HK-2 (cell line): ENCODE data around the gene SBF2.

Experiments
- DNase-seq: peaks from one replicate; pipeline ENCODE4 v3.0.0-alpha.2; 2018; ENCODE audit not compliant: unreplicated experiment

Gene SBF2

DNA sequence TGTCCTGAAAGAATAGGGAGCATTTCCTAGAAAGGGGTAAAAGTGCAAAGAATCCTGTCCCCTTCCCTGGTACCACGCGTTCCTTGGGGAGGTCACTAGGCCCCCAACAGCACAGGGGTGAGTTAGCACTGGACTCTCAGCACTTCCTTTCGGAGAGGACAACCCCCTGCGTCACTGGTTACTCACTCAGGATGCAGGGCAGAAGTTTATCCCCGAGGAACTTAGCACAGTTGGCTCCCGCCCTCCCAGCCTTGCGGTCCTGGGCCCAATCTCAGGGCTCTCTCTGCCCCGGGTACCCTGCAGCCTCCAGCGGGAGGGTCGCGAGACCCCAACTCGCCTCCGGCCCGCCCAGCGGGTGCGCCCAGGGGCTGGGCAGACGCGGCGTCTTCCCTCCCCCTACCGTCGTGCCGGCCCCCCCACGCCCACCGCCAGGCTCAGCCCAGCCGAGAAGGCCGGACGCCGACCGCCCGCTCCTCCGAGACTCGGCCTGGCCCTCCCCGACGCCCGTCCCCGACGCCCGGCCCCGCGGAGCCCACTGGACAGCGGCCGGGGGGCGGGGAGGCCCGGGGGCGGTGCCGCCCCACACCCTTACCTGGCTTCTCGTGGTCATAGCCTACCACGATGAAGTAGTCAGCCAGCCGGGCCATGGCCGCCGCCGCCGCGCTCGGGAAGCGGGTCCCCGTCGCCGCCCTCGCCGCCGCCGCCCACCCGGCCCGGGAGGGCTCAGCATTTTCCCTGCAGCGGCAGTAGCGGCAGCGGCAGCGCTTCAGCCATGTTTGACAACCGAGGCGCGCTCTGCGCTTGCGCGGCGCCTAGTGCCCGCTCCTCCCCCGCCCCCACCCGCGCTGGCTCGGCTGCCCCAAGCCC, at the start of gene SBF2:
Gene SBF2, minus strand, starts transcription at position 797 of the 867 bp plus-strand sequence. Its CDS starts 150 bp downstream, at position 647.
- peak; percentile 71 for DNase-seq

DNA sequence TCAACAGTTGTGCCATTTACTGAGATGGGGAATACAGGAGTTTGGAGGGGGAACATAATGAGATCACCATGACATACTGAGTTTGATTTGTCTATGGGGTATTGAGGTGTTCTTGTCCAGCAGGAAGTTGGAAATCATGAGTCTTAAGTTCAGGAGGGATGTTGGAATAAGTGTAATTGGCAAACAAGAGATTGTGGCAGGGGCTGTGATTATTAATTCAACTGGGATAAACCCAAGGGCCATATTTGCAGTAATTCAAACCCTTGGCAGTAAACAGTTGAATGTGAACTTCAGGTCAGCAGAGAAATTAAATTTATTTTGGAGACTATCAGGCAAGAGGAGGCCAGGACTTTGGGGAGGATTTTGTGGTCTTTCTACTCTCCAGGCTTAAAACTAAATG, 44.3 kb upstream of the SBF2 start:
- no peak for DNase-seq

DNA sequence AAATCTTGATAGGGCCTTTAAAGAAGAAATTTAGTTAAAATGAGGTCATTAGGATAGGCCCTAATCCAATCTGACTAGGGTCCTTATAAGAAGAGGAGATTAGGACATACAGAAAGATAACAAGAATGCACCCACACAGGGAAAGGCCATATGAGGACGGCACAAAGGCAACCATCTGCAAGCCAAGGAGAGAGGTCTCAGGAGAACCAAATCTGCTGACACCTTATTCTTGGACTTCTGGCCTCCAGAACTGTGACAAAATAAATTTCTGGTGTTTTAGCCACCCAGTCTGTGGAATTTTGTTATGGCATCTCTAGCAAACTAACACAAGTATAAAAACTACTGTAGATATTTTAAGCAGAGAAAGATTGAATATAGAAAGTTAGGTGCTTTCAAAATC, 39.5 kb upstream of the SBF2 start:
- DNase-seq, result no peak

DNA sequence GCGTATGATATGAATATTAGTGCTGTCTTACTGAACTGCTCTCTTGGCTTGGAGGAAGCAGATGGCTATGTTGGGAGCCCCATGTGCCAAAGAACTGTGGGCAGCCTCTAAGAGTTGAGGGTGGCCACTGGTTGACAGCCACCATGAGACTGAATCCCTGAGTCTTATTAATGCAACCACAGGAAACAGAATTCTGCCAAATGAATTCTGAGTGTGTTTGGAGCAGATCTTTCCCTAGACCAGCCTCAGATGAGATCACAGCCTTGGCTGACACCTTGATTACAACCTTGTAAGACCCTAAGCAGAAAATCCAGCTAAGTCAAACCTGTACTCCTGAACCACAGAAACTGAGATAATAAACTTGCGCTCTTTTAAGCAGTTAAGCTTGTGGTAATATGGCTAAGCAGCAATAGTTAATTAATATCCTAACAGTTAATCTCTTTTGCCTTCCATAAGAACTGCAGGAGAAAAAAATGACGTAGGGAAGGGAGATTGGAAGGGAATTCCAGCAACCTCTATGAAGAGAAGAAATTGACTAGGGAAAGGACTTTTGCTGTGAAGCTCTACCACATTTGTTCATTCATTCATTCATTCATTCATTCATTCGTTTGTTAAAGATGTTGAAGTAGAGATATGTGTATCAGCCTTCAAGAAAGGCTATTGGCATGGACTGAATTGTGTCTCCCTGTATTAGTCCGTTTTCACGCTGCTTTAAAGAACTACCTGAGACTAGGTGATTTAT, 37.7 kb upstream of the SBF2 start:
- no peak for DNase-seq

DNA sequence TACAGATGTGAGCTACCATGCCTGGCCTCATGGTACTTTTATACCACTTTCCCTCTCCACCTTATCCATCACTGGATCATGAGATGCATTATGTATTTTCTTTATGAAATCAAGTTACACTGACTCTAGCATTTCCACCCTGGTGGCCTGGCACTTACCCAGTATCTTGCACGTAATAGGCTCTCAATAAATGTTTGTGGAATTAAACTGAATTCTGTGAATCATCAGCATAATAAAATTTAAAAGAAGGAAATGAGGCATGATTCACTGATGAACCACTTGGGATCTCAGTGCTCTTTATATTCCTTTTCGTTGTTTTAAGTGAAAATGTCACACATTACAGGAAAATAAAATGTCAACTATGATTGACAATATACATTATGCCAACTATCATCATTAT, 35.9 kb upstream of the SBF2 start:
- DNase-seq, result no peak

DNA sequence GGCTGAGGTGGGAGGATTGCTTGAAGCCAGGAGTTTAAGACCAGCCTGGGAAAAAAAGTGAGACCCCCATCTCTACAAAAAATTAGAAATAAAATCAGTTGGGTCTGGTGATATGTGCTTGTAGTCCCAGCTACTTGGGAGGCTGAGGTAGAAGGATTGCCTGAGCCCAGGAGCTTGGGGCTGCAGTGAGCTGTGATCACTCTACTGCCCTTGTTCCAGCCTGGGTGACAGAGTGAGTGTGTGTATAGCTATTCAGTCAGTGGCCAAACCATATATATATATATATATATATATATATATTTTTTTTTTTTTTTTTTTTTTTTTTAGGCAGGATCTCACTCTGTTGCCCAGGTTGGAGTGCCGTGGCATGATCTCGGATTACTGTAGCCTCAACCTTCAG, 35.3 kb upstream of the SBF2 start:
- DNase-seq, result no peak

DNA sequence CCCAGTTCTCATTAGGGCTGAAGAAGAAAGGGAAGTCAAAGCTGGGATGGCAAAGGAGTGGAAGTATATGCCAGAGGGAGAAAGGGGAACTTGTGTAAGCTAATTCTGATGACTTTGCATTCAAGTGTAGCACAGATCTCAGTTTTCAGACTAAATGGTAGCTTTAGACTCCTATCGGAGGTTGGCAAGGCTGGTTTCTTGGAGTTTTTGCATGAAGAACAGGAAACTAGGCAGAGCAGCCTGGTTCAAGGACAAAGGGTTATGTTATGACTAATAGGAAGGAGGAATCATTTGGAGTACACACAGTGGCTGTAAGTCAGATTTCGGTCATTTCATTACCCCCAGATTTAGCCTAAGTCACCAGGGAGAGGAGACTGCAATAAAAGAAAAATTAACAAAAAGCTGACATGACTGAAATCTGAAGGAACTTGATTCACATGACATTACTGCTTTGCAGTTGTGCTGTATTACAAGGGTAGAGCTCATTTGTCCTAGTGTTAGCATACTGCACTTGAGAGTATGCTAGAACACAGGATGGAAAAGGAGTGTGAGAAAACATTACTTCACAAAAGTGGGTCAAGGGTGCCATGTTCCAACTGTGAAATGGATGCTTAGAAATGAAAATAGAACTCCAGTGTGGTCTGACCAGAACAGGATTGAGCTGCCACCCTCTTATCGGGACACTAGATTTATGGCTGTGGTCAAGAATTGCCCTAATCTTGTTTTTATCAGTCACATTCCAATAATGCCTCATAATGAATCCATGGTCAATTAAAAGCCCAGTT, 34.5 kb upstream of the SBF2 start:
- DNase-seq, result no peak

DNA sequence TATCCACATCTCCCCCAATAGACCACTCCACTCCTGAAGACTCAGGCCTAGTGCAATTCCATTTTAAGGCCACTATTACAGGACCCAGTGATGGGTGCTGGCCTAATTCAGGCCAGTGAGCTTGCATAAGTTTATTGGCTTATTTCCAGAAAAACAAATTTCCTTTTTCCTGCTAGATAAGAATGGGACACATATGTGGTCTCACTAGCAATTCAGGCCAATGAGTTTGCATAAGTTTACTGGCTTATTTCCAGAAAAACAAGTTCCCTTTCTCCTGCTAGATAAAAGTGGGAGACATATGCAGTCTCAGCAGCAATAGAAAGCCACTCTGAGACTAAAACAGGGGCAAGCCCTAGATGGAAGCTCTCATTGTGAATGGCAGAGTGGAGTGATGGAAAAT, 33.2 kb upstream of the SBF2 start:
- DNase-seq, result no peak

DNA sequence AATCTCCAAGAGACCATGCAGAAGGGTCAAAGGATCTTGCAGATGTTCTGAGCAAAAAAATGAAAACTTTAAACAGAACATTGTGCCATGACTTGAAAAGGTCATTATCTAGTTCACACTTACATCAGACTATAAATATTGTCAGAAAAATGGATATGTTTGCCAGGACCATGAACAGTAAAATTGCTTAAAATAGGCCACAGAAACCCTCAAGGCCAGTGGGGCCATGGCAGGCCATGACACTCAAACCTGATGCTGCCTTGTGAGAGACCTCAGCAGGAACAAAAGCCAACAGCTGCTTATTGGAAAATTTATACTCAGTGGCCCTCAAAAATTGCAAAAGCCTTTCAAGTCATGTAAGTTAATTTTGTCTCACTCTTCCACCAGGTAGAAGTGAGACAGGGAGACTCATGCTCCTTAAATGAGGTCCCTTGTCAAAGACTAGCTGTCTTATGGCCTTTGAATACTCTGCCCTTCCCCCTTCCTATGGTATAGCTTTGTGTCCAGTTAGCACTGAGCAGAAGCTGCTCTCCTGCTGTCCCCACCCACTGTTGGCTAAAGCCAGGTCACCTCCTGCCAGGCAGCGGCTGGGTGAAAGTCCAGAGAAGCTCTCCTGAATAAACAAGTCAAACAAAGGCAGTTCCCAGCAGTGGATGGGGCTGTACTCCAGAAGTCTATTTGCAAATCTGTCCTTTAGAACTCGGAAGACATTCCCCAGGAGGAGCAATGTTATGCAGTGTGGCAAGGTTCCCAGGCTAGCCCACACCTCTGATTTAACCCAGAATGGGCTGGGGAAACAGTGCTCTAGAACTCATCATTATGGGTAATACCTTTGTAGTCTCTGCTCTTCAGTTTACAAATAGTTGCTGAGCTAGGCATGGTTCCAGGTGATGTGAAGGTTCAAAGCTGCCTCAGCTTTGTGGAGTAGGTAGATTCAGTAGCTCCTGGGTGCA, 32.3 kb upstream of the SBF2 start:
- DNase-seq, result no peak

DNA sequence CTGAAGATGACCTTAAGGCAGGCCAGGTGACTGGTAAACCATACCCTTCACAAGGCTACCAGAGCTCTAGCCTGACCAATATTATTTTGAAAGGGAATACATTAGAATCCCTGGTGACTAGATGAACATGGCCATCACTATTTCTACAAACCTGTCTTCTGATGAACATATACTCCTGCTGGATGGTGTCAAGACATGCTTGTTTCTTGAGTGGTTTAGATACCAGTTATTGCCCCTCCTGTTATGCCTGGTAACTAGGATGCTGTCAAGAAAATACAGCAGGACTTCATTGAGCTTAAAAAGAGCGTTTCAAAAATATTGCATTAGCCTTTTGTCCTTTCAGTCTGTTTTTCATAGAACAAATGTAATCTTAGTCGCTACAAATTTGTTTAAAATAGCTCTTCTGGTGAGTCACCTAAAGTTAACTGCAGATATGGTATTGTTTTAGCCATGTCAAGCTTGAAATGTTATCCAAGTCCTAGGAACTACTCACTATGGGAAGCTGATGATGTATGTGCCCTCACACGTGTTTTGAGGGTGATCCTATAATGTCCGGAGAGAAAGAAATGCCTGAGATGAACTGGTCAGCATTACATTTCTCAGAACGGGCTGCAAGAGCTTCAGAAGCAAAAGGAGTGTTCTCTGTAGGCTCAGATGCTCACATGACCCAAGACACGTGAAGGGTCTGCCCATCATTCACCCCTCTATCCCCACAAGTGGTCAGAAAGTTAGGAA, 31.4 kb upstream of the SBF2 start:
- no peak for DNase-seq

DNA sequence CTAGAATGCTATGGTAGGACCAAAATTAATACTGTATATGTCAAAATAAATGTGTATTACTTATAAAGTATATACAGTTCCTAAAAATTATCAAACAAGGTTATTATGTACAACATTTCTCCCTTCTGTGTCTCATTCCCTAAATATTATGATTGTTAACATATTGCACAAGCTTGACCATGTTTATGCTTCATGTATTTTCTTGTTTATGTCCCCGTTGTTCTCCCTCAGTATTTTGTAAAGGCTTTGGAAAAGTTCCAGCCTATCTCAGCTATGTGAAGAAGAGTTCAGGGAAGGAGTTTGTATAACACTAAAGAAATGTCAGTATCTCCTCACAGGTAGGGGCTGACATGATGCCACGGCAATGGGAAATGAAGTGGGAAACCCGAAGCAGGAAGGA, 30.5 kb upstream of the SBF2 start:
- no peak for DNase-seq

DNA sequence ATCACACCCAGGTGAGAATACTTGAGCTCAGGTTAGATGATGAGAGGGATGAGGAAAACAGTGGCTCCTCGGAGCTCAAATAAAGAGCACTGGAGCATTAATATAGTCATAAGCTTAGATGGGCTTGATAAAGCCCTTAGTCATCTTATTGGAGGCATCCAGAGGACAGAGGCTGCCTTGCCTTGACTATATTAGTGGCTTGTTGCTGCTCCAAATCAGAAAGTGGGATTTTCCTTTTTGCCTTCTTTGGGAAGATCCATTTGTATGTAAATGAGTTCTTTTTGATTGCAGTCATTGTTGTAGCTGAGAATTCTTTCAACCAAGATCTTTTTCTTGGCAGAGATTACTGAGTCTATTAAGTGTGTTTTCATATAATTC, 29.8 kb upstream of the SBF2 start:
- DNase-seq, result no peak

DNA sequence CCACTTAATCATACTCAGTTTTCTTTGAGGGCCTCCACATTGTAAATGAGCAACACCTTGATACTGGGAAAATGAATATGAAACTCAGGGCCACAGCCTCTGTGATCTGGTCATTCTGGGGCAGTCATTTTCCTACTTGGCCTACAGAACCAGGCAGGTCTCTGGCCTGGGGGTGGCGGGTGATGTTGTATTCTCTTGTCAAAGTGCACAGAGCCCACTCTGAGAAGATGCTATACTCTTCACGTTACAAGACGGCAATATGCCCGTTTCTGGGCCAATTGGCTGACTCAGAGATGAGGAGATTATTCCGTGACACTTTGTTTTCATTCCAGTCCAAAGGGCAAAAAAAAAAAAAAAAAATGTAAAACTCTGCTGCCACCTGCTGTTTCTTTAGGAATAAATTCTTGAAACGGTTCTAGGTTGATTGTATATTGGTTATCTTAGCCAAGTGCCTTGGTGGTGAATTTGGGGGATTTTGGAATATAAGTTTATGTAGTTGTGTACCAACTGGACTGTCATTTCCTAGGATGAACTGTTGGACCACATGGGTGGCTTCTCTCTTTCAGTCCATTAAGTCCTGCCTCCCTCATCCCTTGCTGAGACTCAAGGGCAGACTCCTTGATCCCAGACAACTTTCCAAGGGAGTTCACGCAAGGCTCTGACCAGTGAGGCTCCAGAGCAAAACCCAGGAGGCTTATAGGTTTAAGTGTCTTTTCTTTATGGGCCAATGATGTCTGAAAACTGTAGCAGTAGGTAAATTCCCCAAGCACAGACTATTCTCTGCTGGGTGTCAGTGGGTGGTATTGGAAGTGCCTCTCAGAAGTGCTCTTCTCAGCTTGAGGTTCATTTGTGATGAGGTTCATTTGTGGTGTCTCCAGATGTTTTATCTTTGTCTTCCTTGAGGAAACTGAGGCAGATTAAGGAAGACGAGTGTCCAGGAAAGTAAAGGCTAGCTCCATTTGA, 29.1 kb upstream of the SBF2 start:
- no peak for DNase-seq

DNA sequence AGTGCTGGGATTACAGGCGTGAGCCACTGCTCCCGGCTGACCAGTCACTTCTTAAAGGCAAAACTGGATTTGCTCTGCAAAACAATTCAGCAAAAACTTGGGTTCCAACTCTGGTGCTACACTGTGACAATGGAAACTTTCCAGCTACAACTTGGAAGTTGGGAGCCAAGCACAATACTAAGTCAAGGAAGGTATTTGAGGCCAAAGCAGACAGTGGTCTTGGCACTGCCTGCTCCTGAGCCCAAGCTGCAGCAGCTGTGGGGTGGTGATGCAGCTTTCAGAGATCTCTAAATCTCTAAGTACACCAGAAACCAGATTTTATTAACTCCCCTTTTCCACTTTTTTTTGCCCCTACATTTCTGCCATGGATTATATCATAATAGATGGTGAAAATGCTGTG, 28.4 kb upstream of the SBF2 start:
- DNase-seq, result no peak

DNA sequence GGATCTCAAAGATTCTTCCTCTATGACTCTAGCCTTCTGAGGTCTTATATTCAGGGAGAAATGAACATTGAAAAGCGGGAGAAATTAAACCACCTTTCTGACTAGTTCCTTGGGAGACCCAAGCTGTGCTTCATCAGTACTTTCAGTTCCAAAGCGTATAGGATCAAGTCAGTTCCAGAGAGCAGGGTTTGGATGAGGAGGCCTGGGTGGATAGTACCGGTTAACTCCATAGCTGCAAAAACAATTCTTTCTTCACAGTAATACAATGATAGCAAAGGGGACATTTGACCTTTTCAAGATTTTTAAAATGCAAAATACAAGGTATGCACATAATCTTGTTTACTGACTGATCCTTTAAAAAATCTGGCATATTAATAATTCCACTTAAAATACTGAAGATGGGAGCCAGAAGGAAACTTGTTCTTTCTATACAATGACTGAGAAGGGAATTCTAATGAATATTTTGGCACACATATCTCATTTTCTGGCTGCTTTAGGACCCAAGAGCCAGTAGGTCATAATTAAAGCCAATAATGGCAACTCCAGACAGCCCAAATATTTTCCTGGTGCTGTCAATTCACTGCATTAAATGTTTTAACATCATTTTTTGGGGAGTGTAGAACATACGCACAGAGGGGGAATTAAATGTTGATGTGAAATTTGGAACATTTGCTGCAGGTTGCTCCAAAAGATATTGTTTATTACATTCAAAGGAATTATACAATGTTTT, 26.9 kb upstream of the SBF2 start:
- no peak for DNase-seq

DNA sequence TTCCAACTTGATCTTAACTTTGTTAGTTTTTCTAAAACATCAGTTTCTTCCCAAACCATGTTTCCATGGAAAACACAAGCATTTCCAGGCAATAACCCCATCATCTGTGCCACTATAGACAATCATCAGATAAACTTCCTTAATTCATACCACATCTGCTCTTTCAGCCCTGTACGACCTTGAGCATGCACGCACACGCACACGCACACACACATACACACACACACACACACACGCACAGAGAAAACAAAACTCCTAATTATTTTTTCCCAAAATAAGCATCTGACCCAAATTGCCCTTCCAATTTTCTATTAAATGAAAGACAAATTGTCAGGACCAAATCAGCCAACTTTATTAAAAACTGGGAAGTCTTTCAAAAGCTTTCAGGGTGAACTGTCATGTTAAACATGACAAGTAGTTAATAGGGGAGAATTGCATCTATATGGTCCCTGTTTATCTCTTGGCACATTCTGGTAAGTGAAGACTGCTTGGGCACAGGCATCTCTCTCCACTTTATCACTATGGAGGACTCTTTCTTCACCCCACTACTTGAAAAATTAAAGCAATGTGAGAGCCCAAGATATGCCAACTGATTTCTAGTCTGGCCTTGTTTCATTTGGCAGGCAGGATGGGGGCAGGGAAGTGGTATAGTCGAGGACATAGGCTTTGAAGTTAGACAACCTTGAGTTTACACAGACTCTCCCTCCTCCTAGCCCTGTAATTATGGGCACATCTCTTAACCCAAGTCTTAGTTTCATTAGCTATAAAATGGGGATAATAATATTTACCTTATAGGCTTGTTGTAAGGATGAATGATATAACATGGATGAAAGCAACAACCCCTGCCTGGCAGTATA, 25.9 kb upstream of the SBF2 start:
- no peak for DNase-seq

DNA sequence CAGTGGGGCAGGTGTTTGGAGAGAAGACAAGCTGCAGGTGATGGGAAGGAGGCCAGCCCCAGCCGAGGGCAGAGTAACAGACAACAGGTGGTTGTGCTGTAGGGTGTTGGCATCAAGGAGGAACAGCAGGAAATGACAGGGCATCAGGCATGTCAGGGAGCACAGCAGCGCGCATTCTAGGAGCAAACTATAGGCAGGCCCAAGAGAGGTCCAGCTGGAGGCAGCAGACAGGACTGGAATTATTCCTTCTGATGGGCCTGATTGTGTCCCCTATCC, 24.4 kb upstream of the SBF2 start:
- DNase-seq, result no peak
